ENCODE results near the gene GPR162. TPM values are rescaled to one million over a fixed set of nuclear protein-coding genes. Genes with fewer than 3 reads are reported as not detected.

The GPR162 gene
- total RNA-seq, 1 donor from 2014 or later, result 0.75 TPM

GRCh38 chr12:6837370-6838060 lies 15.9 kb downstream of the GPR162 start:
- Histone ChIP-seq H3K36me3 (ENCODE audit: control insufficient read depth, insufficient read depth, low read length) (peaks cover 2% of the 10 kb centered on the region), H3K27me3 (ENCODE audit: control insufficient read depth, insufficient read depth, low read length) (no peaks in the 10 kb centered on the region), H3K4me3 (ENCODE audit: low read depth, low read length) (no peak overlapping the region)
- DNase-seq (ENCODE audit: low read depth), result no peak
- no peak for TF ChIP-seq CTCF (IDR thresholded peaks at IDR 0.05; ENCODE audit: insufficient read depth, low read length, poor library complexity, severe bottlenecking)

- Histone ChIP-seq H3K4me3 (ENCODE audit: low read depth, low read length) (no peak overlapping the region), H3K27me3 (ENCODE audit: control insufficient read depth, insufficient read depth, low read length) (no peaks in the 10 kb centered on the region), H3K36me3 (ENCODE audit: control insufficient read depth, insufficient read depth, low read length) (peaks cover 2% of the 10 kb centered on the region)
- DNase-seq (ENCODE audit: low read depth), result no peak
- no peak for TF ChIP-seq CTCF (IDR thresholded peaks at IDR 0.05; ENCODE audit: insufficient read depth, low read length, poor library complexity, severe bottlenecking)
These were observed 17.2 kb downstream of the GPR162 start for GRCh38 chr12:6838854-6839253.

GRCh38 chr12:6839482-6840201 lies 18.0 kb downstream of the GPR162 start:
- no peak for DNase-seq (ENCODE audit: low read depth)
- no peak for TF ChIP-seq CTCF (IDR thresholded peaks at IDR 0.05; ENCODE audit: insufficient read depth, low read length, poor library complexity, severe bottlenecking)
- Histone ChIP-seq H3K4me3 (ENCODE audit: low read depth, low read length) (no peak overlapping the region), H3K27me3 (ENCODE audit: control insufficient read depth, insufficient read depth, low read length) (no peaks in the 10 kb centered on the region), H3K36me3 (ENCODE audit: control insufficient read depth, insufficient read depth, low read length) (peaks cover 2% of the 10 kb centered on the region)

- no peak for TF ChIP-seq CTCF (IDR thresholded peaks at IDR 0.05; ENCODE audit: insufficient read depth, low read length, poor library complexity, severe bottlenecking)
- peaks cover 2% of the 10 kb centered on the region for H3K36me3 ChIP-seq (ENCODE audit: control insufficient read depth, insufficient read depth, low read length)
- no peaks in the 10 kb centered on the region for H3K27me3 ChIP-seq (ENCODE audit: control insufficient read depth, insufficient read depth, low read length)
- no peak for DNase-seq (ENCODE audit: low read depth)
- H3K4me3 ChIP-seq (ENCODE audit: low read depth, low read length), result no peak overlapping the region
These were observed 18.7 kb downstream of the GPR162 start for GRCh38 chr12:6840330-6840729.

GRCh38 chr12:6840761-6841515 lies 19.3 kb downstream of the GPR162 start, which contains the start of gene GNB3:
TSS of gene GNB3 (plus strand) at chr12:6840925. CDS start at chr12:6841288, 363 bp downstream.
- H3K27me3 ChIP-seq (ENCODE audit: control insufficient read depth, insufficient read depth, low read length), result no peaks in the 10 kb centered on the region
- no peak for DNase-seq (ENCODE audit: low read depth)
- TF ChIP-seq CTCF (IDR thresholded peaks at IDR 0.05; ENCODE audit: insufficient read depth, low read length, poor library complexity, severe bottlenecking), result no peak
- no peak within 1 kb of the TSS for H3K4me3 ChIP-seq (ENCODE audit: low read depth, low read length)
- peaks cover 2% of the 10 kb centered on the region for H3K36me3 ChIP-seq (ENCODE audit: control insufficient read depth, insufficient read depth, low read length)
